Mucosa of stomach (tissue), 1 donor: ENCODE results near the gene BMP6.

Experiments used
- H3K27me3 ChIP-seq: one replicate; pipeline ENCODE4 v1.7.0; 2013; ENCODE audit warnings: mild to moderate bottlenecking, low read length; ENCODE audit not compliant: control insufficient read depth, insufficient read depth
- H3K36me3 ChIP-seq: one replicate; pipeline ENCODE4 v1.7.0; 2013; ENCODE audit warnings: low read length; ENCODE audit not compliant: control insufficient read depth, insufficient read depth
- H3K4me1 ChIP-seq: one replicate; pipeline ENCODE4 v1.7.0; 2013; ENCODE audit warnings: mild to moderate bottlenecking, low read length; ENCODE audit not compliant: control insufficient read depth, insufficient read depth
- H3K4me3 ChIP-seq: one replicate; pipeline ENCODE4 v1.7.0; 2013; ENCODE audit warnings: low read length
- H3K9ac ChIP-seq: one replicate; pipeline ENCODE4 v1.7.0; 2013; ENCODE audit warnings: mild to moderate bottlenecking, low read length, moderate library complexity
- H3K9me3 ChIP-seq: one replicate; pipeline ENCODE4 v1.7.0; 2013; ENCODE audit warnings: mild to moderate bottlenecking, low read length, moderate library complexity; ENCODE audit not compliant: control insufficient read depth
- donor health status: Pancreatic carcinoma.

The BMP6 gene

GRCh38 chr6:7823552-7823951 lies 97.7 kb downstream of the BMP6 start:
- Histone ChIP-seq H3K4me1 (no peaks in the 10 kb centered on the region), H3K27me3 (no peaks in the 10 kb centered on the region), H3K36me3 (no peaks in the 10 kb centered on the region), H3K4me3 (no peak overlapping the region), H3K9ac (no peak overlapping the region), H3K9me3 (no peaks in the 10 kb centered on the region)

- Histone ChIP-seq H3K9ac (no peak overlapping the region), H3K9me3 (no peaks in the 10 kb centered on the region), H3K27me3 (no peaks in the 10 kb centered on the region), H3K36me3 (no peaks in the 10 kb centered on the region), H3K4me1 (no peaks in the 10 kb centered on the region), H3K4me3 (no peak overlapping the region)
These were observed 100.1 kb downstream of the BMP6 start for GRCh38 chr6:7825986-7826385.

GRCh38 chr6:7827142-7827541 lies 101.2 kb downstream of the BMP6 start:
- Histone ChIP-seq H3K4me3 (no peak overlapping the region), H3K9ac (no peak overlapping the region), H3K27me3 (no peaks in the 10 kb centered on the region), H3K4me1 (no peaks in the 10 kb centered on the region), H3K36me3 (no peaks in the 10 kb centered on the region), H3K9me3 (no peaks in the 10 kb centered on the region)

GRCh38 chr6:7828124-7828523 lies 102.2 kb downstream of the BMP6 start:
- no peaks in the 10 kb centered on the region for H3K36me3 ChIP-seq
- no peaks in the 10 kb centered on the region for H3K9me3 ChIP-seq
- no peaks in the 10 kb centered on the region for H3K4me1 ChIP-seq
- no peak overlapping the region for H3K4me3 ChIP-seq
- no peak overlapping the region for H3K9ac ChIP-seq
- H3K27me3 ChIP-seq = no peaks in the 10 kb centered on the region

GRCh38 chr6:7832904-7833750 lies 107.2 kb downstream of the BMP6 start:
- Histone ChIP-seq H3K4me3 (no peak overlapping the region), H3K9me3 (no peaks in the 10 kb centered on the region), H3K27me3 (no peaks in the 10 kb centered on the region), H3K9ac (no peak overlapping the region), H3K36me3 (no peaks in the 10 kb centered on the region), H3K4me1 (no peaks in the 10 kb centered on the region)

GRCh38 chr6:7833751-7834070 lies 107.8 kb downstream of the BMP6 start:
- no peaks in the 10 kb centered on the region for H3K27me3 ChIP-seq
- no peak overlapping the region for H3K9ac ChIP-seq
- H3K9me3 ChIP-seq = no peaks in the 10 kb centered on the region
- no peaks in the 10 kb centered on the region for H3K4me1 ChIP-seq
- H3K4me3 ChIP-seq = no peak overlapping the region
- no peaks in the 10 kb centered on the region for H3K36me3 ChIP-seq

- Histone ChIP-seq H3K9ac (no peak overlapping the region), H3K36me3 (no peaks in the 10 kb centered on the region), H3K27me3 (no peaks in the 10 kb centered on the region), H3K9me3 (no peaks in the 10 kb centered on the region), H3K4me1 (no peaks in the 10 kb centered on the region), H3K4me3 (no peak overlapping the region)
These were observed 110.6 kb downstream of the BMP6 start for GRCh38 chr6:7836371-7837026.

GRCh38 chr6:7841781-7842468 lies 116.0 kb downstream of the BMP6 start:
- H3K36me3 ChIP-seq = no peaks in the 10 kb centered on the region
- no peaks in the 10 kb centered on the region for H3K4me1 ChIP-seq
- H3K9me3 ChIP-seq = no peaks in the 10 kb centered on the region
- H3K9ac ChIP-seq = no peak overlapping the region
- H3K27me3 ChIP-seq = no peaks in the 10 kb centered on the region
- H3K4me3 ChIP-seq = no peak overlapping the region

- no peaks in the 10 kb centered on the region for H3K27me3 ChIP-seq
- no peaks in the 10 kb centered on the region for H3K9me3 ChIP-seq
- H3K36me3 ChIP-seq = no peaks in the 10 kb centered on the region
- no peaks in the 10 kb centered on the region for H3K4me1 ChIP-seq
- no peak overlapping the region for H3K4me3 ChIP-seq
- no peak overlapping the region for H3K9ac ChIP-seq
These were observed 121.3 kb downstream of the BMP6 start for GRCh38 chr6:7846966-7847818.

GRCh38 chr6:7848229-7848628 lies 122.3 kb downstream of the BMP6 start:
- Histone ChIP-seq H3K36me3 (no peaks in the 10 kb centered on the region), H3K9ac (no peak overlapping the region), H3K4me1 (no peaks in the 10 kb centered on the region), H3K9me3 (no peaks in the 10 kb centered on the region), H3K27me3 (no peaks in the 10 kb centered on the region), H3K4me3 (no peak overlapping the region)

GRCh38 chr6:7851780-7852179 lies 125.9 kb downstream of the BMP6 start:
- Histone ChIP-seq H3K27me3 (no peaks in the 10 kb centered on the region), H3K4me3 (no peak overlapping the region), H3K4me1 (no peaks in the 10 kb centered on the region), H3K9ac (no peak overlapping the region), H3K36me3 (no peaks in the 10 kb centered on the region), H3K9me3 (no peaks in the 10 kb centered on the region)
